CD4-positive, alpha-beta T cell treated with Interleukin-15 for 1 hour (primary cell): ENCODE data around the gene MT1G.

ENCODE experiments used
- DNase-seq: peaks from one replicate; pipeline ENCODE4 v3.0.0-alpha.2; 2020

Gene MT1G

GRCh38 chr16:56662357-56663354 lies 5.2 kb downstream of the MT1G start:
- DNase-seq, result no peak

GRCh38 chr16:56658327-56658875 lies 9.5 kb downstream of the MT1G start:
- no peak for DNase-seq

- peak; percentile 57 for DNase-seq
Observed at GRCh38 chr16:56657555-56658326, 10.1 kb downstream of the MT1G start, which contains the start of gene MT1F. Gene MT1F, plus strand, starts transcription at chr16:56657959. Its CDS starts 100 bp downstream, at chr16:56658059.

GRCh38 chr16:56653218-56653617 lies 14.6 kb downstream of the MT1G start:
- DNase-seq, result no peak

GRCh38 chr16:56652600-56652999 lies 15.3 kb downstream of the MT1G start:
- no peak for DNase-seq

GRCh38 chr16:56651586-56651985 lies 16.3 kb downstream of the MT1G start, which contains the start of gene MT1B:
Gene MT1B, plus strand, starts transcription at chr16:56651886. Its CDS starts 68 bp downstream, at chr16:56651954.
- no peak for DNase-seq

- DNase-seq, result no peak
Observed at GRCh38 chr16:56649820-56650219, 18.0 kb downstream of the MT1G start.

GRCh38 chr16:56649271-56649670 lies 18.6 kb downstream of the MT1G start:
- DNase-seq, result no peak

GRCh38 chr16:56647641-56648431 lies 20.0 kb downstream of the MT1G start:
- DNase-seq, result no peak

GRCh38 chr16:56645838-56646237 lies 22.0 kb downstream of the MT1G start:
- DNase-seq, result no peak

- no peak for DNase-seq
Observed at GRCh38 chr16:56645311-56645710, 22.6 kb downstream of the MT1G start.

- DNase-seq, result no peak
Observed at GRCh38 chr16:56643833-56644232, 24.0 kb downstream of the MT1G start.

- peak; percentile 78 for DNase-seq
Observed at GRCh38 chr16:56643080-56643778, 24.6 kb downstream of the MT1G start.

- DNase-seq, result no peak
Observed at GRCh38 chr16:56641166-56641565, 26.7 kb downstream of the MT1G start.

- no peak for DNase-seq
Observed at GRCh38 chr16:56640076-56640475, 27.8 kb downstream of the MT1G start.

GRCh38 chr16:56639045-56639444 lies 28.8 kb downstream of the MT1G start:
- no peak for DNase-seq

- no peak for DNase-seq
Observed at GRCh38 chr16:56637814-56638750, 29.8 kb downstream of the MT1G start, which contains the start of gene MT1A. Gene MT1A, plus strand, starts transcription at chr16:56638666. Its CDS starts 73 bp downstream, at chr16:56638739.

GRCh38 chr16:56636616-56637413 lies 31.1 kb downstream of the MT1G start:
- DNase-seq, result no peak

GRCh38 chr16:56635441-56635967 lies 32.4 kb downstream of the MT1G start:
- no peak for DNase-seq
